ENCODE data around the gene S100G. TPM values are rescaled to one million over a fixed set of nuclear protein-coding genes. Genes with fewer than 3 reads are reported as not detected.
"Not testable (repeated sequence)": the region's sequence is repeated elsewhere in the genome, so short reads cannot be mapped to it uniquely, and the experiment has no call there.

Gene S100G, protein sequence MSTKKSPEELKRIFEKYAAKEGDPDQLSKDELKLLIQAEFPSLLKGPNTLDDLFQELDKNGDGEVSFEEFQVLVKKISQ
- total RNA-seq = not detected
- long read RNA-seq = 0 reads

DNA sequence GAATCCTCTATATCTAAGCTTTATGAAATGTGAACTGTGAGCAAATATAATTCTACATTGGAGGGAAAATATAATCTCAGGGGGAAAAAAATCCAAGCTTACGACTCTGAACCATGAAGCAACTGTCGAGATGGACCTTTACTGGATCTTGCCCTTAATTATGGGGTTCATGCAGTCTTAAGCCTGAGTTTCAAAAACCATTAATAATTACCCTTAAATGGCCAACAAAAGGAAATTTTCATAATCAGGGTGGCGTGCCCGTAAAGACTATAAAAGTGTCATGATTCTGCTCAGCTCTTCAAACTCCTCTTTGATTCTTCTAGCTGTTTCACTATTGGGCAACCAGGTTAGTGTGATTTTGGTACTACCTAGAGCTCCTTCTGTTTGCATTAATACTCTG lies at the start of gene S100G:
TSS of gene S100G (plus strand) at position 301 of the 400 bp plus-strand sequence. CDS start 849 bp downstream, outside the sequence.
- intact Hi-C loops (cut with DNase I) = no loop called here
- DNase-seq (ENCODE audit: low spot score) = no peak

DNA sequence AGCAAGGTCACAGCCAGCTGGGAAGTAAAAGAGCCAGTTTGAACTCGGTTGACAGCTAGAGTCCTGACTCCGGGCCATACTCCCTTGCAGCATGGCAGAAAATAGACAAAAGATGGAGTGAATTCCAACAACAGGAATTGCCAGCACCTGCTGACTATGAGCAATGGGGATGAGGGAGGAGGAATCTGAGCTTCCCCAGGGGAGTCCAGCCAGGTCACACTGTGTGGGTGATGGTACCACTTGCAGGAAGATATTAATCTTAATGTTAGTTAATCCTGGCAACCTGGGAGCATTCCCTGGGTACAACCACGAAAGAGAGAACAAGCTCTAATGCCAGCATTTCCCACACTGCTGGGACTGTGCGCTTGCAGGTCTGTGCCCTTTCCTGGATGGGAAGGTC lies 48.1 kb upstream of the S100G start:
- no peak for DNase-seq (ENCODE audit: low spot score)
- intact Hi-C loops (cut with DNase I) = no loop called here

DNA sequence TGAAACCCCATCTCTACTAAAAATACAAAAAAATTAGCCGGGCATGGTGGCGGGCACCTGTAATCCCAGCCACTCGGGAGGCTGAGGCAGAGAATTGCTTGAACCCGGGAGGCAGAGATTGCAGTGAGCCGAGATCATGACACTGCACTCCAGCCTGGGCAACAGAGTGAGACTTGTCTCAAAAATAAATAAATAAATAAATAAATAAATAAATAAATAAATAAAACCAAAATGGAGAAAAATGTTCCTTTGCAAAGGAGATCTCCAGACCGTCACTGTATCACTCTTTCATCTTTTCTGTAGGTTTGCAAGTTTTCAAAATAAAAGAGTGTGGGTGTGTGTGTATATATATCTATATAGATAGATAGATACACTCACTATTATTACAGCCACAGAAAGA lies 46.7 kb upstream of the S100G start:
- intact Hi-C loops (cut with DNase I); DNase-seq (ENCODE audit: low spot score): not testable (repeated sequence)

DNA sequence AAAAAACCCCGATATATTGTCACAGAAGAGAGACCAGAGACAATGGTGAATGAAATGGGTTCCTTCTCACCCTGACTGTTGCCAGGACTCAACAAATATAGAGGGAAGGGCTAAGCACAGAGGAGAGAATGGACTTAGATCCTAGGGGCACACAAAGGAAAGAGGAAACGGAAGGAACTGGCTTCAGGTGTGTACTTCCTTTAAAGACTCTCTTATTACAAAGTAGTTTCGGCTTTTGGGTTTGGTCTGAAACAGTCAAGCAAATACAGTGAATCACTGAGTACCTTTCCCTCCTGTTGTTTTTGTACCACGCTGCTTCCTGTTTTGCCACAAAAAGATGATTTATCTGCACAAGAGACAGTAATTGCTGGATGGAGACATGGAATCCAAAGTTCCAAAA lies 46.1 kb upstream of the S100G start:
- intact Hi-C loops (cut with DNase I) = no loop called here

DNA sequence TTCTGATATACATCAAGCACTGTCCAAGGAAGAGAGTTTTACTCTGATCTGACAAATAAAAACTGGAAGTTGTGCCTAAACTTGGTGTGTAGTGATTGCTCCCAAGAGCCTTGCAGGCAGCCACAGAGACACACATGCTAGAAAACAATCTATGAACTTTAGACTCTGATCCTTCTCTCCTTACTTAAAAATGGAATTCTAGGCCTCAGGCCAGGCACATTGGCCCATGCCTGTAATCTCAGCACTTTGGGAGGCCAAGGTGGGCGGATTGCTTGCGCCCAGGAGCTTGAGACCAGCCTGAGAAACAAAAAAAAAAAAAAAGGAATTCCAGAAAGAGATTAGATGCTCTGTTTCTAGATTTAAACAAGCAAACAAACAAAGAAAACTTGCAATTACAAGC lies 45.6 kb upstream of the S100G start:
- DNase-seq (ENCODE audit: low spot score) = no peak
- intact Hi-C loops (cut with DNase I) = no loop called here

More for the DNA sequence above, 46.1 kb upstream of the S100G start:
- no peak for DNase-seq (ENCODE audit: low spot score)

DNA sequence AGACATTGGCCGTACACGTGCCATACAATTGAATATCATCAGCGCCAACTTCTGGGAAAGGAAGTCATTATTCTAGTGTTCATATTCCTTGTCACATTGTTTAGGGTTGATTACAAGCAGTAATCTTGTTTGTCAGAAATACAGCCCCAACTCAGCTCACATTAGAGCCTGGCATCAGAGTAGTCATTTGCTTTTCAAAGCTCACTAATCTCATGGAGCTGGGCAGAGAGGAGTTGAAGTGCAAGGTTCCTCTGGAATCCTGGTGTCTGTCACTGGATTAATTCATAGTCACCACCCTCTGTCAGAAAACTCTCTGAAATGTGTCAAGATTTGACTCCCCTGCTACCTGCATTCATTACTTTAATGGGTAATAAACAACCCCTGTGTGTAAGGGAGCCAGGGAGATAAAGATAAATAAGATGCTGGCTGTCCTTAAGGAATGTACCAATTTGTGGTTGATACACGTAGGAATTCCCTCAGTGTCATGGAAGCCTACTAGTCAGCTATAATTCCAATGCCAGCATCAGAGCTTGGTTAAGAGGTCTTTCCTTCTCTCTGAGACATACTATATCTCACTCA lies 43.7 kb upstream of the S100G start:
- intact Hi-C loops (cut with DNase I) = no loop called here

DNA sequence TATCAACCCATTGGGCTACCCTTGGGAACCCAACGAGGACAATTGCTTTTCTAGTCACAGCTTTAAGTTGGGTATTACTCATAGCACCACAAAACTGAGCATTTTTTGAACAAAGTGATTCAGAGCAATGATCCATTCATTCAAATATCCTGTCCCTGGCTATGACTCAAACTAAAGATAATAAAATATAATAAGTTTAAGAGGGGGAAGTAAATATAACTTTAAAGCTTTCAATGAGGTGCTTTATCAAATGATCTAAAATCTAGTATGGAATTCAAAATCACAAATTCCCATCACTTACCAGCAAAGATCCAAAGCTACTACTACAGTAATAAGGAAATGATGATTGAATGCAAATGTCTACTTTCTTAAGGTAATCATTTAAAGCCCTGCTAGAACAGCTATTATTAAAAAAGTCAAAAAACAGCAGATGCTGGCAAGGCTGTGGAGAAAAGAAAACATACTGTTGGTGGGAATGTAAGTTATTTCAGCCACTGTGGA lies 39.8 kb upstream of the S100G start:
- intact Hi-C loops (cut with DNase I) = no loop called here
- no peak for DNase-seq (ENCODE audit: low spot score)

More for the DNA sequence above, 43.7 kb upstream of the S100G start:
- DNase-seq (ENCODE audit: low spot score) = no peak

DNA sequence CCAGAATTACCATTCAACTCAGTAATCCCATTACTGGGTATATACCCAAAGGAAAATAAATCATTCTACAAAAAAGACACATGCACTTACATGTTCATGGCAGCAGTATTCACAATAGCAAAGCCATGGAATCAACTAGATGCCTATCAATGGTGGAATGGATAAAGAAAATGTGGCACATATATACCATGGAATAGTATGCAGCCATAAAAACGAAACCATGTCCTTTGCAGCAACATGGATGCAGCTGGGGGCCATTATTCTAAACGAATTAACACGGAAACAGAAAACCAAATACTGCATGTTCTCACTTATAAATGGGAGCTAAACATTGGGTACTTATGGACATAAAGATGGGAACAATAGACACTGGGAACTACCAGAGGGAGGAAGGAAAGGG lies 39.3 kb upstream of the S100G start:
- DNase-seq (ENCODE audit: low spot score); intact Hi-C loops (cut with DNase I): not testable (repeated sequence)

DNA sequence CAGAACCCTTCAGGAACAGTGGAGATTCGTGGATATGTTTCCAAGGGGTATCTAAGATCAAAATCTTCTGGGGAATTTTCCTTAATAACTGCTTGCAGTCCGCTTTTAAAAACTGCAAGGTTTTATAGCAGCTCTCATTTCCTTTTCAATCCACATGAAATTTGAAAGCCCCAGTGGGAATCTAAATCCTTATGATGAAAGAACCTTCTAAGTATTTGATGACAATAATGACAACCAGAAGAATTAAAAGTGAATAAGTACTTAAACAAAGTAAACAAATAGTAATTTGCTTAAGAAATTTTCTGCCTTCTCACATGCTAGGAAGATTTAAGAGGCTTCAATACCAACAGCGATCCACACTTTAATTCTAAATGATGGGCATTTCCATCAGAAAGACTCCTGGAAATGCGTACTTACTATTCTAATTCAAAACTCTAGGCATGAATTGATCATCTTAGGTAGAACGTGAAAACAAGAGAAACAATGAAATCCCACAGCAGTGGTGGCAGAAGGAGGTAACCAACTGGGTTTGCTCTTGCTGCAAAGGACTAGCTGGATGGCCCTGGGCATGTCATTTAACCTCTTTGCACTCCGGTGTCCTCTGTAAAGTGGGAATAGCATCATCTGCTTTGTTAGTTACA lies 37.6 kb upstream of the S100G start:
- intact Hi-C loops (cut with DNase I) = no loop called here
- DNase-seq (ENCODE audit: low spot score) = no peak

DNA sequence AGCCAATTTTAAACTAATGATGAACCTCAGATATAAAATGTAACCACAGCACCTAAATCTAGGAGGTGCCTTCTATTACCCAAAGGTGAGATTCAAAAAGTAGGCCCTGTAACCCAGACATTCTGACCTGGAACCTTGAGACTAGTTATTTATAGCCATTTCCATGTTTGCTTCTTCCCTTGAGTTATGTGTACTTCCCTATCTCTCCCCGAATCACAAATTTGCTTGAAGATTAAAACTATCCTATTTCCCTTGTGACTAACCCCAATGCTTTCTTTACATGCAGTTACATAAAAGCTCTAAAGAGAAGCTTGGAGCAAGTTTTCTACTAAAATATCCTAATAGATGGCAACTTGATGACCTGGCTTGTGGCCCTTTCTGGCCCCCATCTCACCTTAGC lies 32.6 kb upstream of the S100G start:
- intact Hi-C loops (cut with DNase I) = no loop called here
- DNase-seq (ENCODE audit: low spot score) = no peak

DNA sequence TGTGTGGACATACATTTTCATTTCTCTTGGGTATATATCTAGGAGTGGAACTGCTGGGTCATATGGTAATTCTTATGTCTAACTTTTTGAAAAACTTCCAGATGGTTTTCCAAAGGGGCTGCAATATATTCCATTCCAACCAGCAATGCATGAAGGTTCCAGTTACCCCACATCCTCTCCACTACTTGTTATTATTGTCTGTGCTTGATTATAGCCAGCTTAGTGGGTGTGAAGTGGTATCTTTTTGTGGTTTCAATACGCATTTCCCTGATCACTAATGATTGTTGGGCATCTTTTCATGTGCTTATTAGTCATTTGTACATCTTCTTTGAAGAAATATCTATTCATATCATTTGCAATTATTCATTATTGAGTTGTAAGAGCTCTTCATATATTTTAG lies 31.5 kb upstream of the S100G start:
- intact Hi-C loops (cut with DNase I) = no loop called here
- no peak for DNase-seq (ENCODE audit: low spot score)

DNA sequence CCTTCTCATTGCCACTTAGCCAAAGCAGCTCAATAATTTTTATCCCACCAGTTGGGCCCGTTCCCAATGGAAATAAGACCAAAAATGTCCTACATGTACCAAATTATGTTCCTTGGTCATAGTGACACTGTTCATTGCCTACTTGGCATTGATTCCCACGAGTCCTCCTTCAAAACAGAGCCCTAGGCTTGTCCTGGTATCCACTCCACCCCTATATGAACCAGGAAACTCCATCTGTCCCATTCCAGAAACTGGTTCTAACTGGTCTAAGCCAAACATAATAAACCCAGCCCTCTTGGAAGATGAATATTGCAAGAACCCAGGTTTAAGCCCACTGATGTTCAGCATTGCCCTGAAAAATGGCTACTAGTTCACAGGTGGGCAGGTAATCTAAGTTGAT lies 30.9 kb upstream of the S100G start:
- no peak for DNase-seq (ENCODE audit: low spot score)
- intact Hi-C loops (cut with DNase I) = no loop called here

DNA sequence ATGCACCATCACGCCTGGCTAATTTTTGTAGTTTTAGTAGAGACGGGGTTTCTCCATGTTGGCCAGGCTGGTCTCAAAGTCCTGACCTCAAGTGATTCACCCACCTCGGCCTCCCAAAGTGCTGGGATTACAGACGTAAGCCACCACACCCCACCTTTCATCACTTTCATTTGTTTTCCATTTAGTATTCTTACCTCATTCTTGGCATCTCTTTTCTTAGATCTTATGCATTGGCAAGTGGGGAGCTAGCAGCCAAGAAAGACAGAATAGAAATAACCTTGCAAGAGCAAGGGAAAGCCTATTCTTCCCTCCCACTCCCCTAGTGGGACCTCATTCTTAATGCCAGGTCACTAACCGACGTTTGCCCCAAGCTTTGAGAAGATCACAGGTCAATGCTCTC lies 21.4 kb upstream of the S100G start:
- intact Hi-C loops (cut with DNase I); DNase-seq (ENCODE audit: low spot score): not testable (repeated sequence)

DNA sequence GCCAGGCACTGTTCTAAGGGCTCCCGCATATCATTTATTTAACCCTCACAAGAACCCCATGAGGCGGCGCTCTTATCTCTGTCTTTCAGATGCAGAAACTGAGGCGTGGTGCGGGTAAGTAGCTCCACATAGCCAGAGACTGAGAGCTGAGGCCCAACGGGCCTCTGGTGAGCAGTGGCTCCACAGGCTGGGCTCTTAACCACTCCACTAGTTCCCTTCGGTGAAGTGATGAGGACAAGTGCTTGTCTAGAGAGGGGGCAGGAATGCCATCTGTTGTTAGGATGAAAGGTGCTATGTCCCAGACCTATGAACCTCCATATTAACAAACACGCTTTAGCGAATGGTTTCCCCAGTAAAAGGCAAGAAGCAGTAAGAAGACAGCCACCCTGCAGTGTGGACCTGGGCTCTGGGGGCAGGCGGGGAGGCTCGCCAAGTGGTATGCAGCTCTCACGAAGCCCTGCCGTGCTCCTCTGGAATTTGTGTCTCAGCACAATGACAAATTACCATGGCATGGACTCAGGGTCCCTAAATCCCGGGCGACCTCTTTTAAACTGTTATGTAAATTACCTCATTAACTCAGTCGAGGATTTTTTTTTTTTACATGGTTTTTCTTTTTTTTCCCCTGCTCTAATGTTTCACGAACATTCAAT lies 20.9 kb upstream of the S100G start:
- no peak for DNase-seq (ENCODE audit: low spot score)
- intact Hi-C loops (cut with DNase I) = no loop called here

DNA sequence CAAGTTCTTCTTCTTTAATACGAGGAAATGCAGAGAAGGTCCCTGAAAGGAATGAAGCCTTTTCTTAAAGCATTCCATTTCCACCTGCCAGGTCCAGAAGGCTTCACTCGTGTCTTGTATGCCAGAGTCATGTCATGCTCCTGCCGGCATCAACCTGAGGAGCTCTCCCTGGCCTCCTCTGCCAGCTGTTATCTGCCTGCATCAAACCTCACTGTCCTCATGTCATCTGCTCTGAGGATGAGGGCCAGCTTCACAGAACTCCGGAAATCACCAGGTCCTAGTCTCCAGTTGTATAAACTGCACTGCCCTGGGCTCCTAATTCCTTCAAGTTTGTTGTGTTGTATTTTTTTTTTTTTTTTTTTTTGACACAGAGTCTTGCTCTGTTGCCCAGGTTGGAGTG lies 20.0 kb upstream of the S100G start:
- no peak for DNase-seq (ENCODE audit: low spot score)
- intact Hi-C loops (cut with DNase I) = no loop called here

DNA sequence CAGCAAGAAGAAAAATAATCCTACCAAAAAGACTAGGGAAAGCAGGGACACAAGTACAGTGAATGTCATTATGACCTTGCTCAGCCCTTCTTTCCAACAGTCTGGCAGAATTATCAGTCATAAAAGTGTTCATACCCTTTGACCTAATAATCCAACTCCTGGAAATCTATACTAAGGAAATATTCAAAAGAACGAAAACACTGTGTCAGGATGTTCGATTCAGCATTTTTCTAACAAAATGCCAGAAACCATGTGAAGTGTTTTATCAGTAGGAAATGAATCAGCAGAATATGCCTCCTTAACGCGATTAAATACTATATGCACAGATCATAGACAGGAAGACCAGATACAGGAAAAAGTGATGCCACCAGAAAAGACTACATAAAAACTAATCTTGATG lies 16.2 kb upstream of the S100G start:
- intact Hi-C loops (cut with DNase I) = no loop called here
- DNase-seq (ENCODE audit: low spot score) = no peak

DNA sequence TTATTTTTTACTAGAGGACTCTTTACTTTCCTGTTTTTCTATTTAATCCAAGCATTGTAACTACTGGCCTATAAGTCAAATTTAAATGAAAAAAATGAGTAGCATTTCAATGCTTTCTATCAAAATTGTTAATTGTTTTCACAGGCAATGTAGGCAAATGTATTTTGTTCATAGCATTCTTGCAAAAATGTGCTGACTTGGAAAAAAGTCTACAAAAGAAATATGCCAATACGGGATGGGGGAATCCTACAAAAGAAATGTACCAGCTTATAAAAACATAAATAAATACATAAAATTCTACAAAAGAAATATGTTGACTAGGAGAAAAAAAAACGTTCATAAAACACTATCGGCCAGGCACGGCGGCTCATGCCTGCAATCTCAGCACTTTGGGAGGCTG lies 14.9 kb upstream of the S100G start:
- no peak for DNase-seq (ENCODE audit: low spot score)
- intact Hi-C loops (cut with DNase I) = no loop called here

DNA sequence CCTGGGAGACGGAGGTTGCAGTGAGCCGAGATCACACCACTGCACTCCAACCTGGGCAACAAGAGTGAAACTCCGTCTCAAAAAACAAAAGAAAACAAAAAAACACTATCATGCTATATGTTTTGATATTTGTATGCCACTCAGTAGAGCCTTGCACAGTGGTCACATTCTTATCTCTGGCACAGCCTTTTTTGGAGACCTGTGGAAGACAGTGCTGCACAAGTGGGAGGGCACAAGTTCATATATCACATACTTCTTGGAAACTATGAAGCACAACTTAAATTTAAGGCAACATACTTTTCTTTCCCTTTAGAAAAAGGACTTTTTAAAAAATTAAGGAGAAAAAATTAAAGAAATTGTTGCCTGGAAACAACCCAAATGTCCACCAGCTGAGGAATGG lies 14.4 kb upstream of the S100G start:
- intact Hi-C loops (cut with DNase I) = no loop called here
- DNase-seq (ENCODE audit: low spot score) = no peak

DNA sequence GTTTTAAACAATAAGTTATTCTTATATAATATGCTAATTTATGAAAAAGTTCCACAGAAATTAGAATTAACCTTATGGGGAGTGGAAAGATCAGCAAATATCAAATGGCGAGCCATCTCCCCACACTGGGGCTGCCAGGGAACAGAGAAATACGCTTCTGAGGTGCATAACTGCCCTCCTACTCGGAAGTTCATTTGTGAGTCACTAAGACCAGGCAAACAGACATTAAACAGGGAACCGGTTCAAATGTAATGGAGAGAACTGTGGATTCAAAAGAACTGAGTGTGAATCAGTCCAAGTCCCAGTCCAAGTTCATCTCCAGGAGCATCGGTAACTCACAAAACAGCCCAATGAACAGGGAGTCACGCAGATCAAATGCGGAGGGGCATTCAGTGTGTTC lies 11.4 kb upstream of the S100G start:
- DNase-seq (ENCODE audit: low spot score) = no peak
- intact Hi-C loops (cut with DNase I) = no loop called here

DNA sequence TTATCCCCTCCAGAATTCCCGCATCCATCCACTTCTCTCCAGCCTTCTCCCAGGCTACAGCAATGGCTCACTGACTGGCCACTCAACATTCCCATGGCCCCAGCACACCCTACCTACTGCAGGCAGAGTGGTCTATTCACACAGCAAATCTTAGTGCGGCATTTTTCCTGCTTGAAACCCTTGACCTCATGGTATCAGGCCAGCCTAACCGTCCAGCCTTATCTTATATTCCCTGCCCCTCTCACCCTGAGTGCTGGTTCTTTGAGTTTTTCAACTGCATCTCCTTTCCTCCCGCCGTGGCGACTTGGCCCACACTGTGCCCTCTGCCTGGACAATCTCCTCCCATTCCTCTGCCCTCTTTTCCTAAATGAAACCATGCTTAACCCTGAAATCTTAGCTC lies 10.0 kb upstream of the S100G start:
- DNase-seq (ENCODE audit: low spot score) = no peak
- intact Hi-C loops (cut with DNase I) = no loop called here

DNA sequence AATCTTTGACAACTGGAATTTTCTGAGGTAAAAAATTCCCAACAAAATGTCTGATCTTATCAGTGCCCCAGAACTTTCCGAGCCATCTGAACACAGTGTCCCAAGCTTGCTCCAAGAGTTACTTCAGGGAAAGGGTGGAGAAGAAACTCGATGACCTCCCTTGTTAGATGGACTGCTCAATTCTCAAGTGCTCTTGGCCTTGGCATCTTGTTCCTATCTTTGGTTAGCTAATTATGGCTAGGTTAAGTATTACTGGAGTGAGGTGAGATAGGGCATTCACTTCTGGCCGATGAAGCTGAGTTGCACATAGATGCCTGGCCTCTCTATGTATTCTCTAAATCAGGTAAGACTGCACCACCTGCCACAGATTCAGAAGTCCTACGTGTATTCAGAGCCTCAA lies 9.1 kb upstream of the S100G start:
- intact Hi-C loops (cut with DNase I) = no loop called here
- DNase-seq (ENCODE audit: low spot score) = no peak

Data from cardiac septum (tissue), 1 donor.